ENCODE data around the gene ATP1B3. TPM values are rescaled to one million over a fixed set of nuclear protein-coding genes. Genes with fewer than 3 reads are reported as not detected.

ATP1B3 gene
- total and polyA plus RNA-seq, 12 donors = 21.7 to 118 (median 39.5) TPM

- DNase-seq = no peak
- peaks cover 0 to 32% (median 6%) of the 10 kb centered on the region in 9 donors for H3K36me3 ChIP-seq
- no peak overlapping the region for H3K4me3 ChIP-seq
- TF ChIP-seq CTCF (IDR thresholded peaks at IDR 0.05) = no peak
- 91 to 98% methylated on average over 6 of the region's 6 CpGs for WGBS, 2 donors
- H3K27ac ChIP-seq = no peak overlapping the region
- no peak for ATAC-seq
- intact Hi-C loops (cut with DNase I) = no loop called here
- H3K27me3 ChIP-seq = no peaks in the 10 kb centered on the region
- no peaks in the 10 kb centered on the region for H3K9me3 ChIP-seq
- no peaks in the 10 kb centered on the region for H3K4me1 ChIP-seq
Measured at GRCh38 chr3:141949972-141950371, 73.5 kb downstream of the ATP1B3 start.

- ATAC-seq = no peak
- WGBS, 2 donors = 80 to 85% methylated on average over 4 of the region's 4 CpGs
- no peak for DNase-seq
- Histone ChIP-seq H3K9me3 (no peaks in the 10 kb centered on the region), H3K4me1 (no peaks in the 10 kb centered on the region), H3K27me3 (no peaks in the 10 kb centered on the region), H3K4me3 (no peak overlapping the region), H3K27ac (no peak overlapping the region), H3K36me3 (peaks cover 0 to 32% (median 6%) of the 10 kb centered on the region in 9 donors)
- intact Hi-C loops (cut with DNase I) = no loop called here
- TF ChIP-seq CTCF (IDR thresholded peaks at IDR 0.05) = no peak
Measured at GRCh38 chr3:141950572-141951493, 74.4 kb downstream of the ATP1B3 start.

- Histone ChIP-seq H3K27me3 (no peaks in the 10 kb centered on the region), H3K4me1 (no peaks in the 10 kb centered on the region), H3K9me3 (no peaks in the 10 kb centered on the region), H3K27ac (no peak overlapping the region), H3K4me3 (no peak overlapping the region), H3K36me3 (peaks cover 0 to 40% (median 6%) of the 10 kb centered on the region in 9 donors)
- no peak for TF ChIP-seq CTCF (IDR thresholded peaks at IDR 0.05)
- intact Hi-C loops (cut with DNase I) = no loop called here
- ATAC-seq = no peak
- WGBS, 2 donors = 96% methylated on average over 2 of the region's 2 CpGs
- DNase-seq = no peak
Measured at GRCh38 chr3:141952611-141953010, 76.2 kb downstream of the ATP1B3 start.

GRCh38 chr3:141955175-141955574 lies 78.7 kb downstream of the ATP1B3 start:
- Histone ChIP-seq H3K4me3 (no peak overlapping the region), H3K27ac (no peak overlapping the region), H3K9me3 (no peaks in the 10 kb centered on the region), H3K27me3 (no peaks in the 10 kb centered on the region), H3K36me3 (peaks cover 0 to 60% (median 6%) of the 10 kb centered on the region in 9 donors), H3K4me1 (peaks cover 0 to 5% (median 0%) of the 10 kb centered on the region in 9 donors)
- ATAC-seq (no peak), DNase-seq (no peak)
- intact Hi-C loops (cut with DNase I) = no loop called here
- TF ChIP-seq CTCF (IDR thresholded peaks at IDR 0.05) = no peak
- WGBS, 2 donors = 84 to 93% methylated on average over 6 of the region's 6 CpGs

Data from heart right ventricle (tissue), 16 donors.